HG02938 (cell line): ENCODE results near the gene HRH1.
"Not testable (repeated sequence)": the region's sequence is repeated elsewhere in the genome, so short reads cannot be mapped to it uniquely, and the experiment has no call there.

Experiments used
- ATAC-seq: cut with Tn5 transposase; IDR thresholded peaks from one replicate; pipeline ENCODE4 v1.9.1; 2021; ENCODE audit warnings: mild to moderate bottlenecking, moderate library complexity; ENCODE audit not compliant: unreplicated experiment

Gene HRH1

GRCh38 chr3:11201251-11202019 lies 47.1 kb downstream of the HRH1 start:
- ATAC-seq, result no peak

GRCh38 chr3:11203961-11204360 lies 49.7 kb downstream of the HRH1 start:
- no peak for ATAC-seq

- no peak for ATAC-seq
Observed at GRCh38 chr3:11204697-11205348, 50.5 kb downstream of the HRH1 start.

GRCh38 chr3:11205881-11206280 lies 51.6 kb downstream of the HRH1 start:
- ATAC-seq, result not testable (repeated sequence)

GRCh38 chr3:11206316-11206715 lies 52.0 kb downstream of the HRH1 start:
- no peak for ATAC-seq

- no peak for ATAC-seq
Observed at GRCh38 chr3:11206953-11207352, 52.7 kb downstream of the HRH1 start.

GRCh38 chr3:11211531-11212298 lies 57.4 kb downstream of the HRH1 start:
- ATAC-seq, result no peak

- no peak for ATAC-seq
Observed at GRCh38 chr3:11212299-11212608, 58.0 kb downstream of the HRH1 start.

GRCh38 chr3:11212784-11213183 lies 58.5 kb downstream of the HRH1 start:
- ATAC-seq, result no peak

GRCh38 chr3:11213810-11214450 lies 59.6 kb downstream of the HRH1 start:
- no peak for ATAC-seq

- ATAC-seq, result no peak
Observed at GRCh38 chr3:11214451-11214978, 60.2 kb downstream of the HRH1 start.

GRCh38 chr3:11217370-11217769 lies 63.1 kb downstream of the HRH1 start:
- not testable (repeated sequence) for ATAC-seq

- no peak for ATAC-seq
Observed at GRCh38 chr3:11220230-11220629, 65.9 kb downstream of the HRH1 start.

- ATAC-seq, result no peak
Observed at GRCh38 chr3:11221818-11222415, 67.6 kb downstream of the HRH1 start.

- no peak for ATAC-seq
Observed at GRCh38 chr3:11224010-11224409, 69.7 kb downstream of the HRH1 start.

- ATAC-seq, result no peak
Observed at GRCh38 chr3:11224870-11225229, 70.6 kb downstream of the HRH1 start.

GRCh38 chr3:11226042-11226370 lies 71.7 kb downstream of the HRH1 start:
- ATAC-seq, result no peak

GRCh38 chr3:11228041-11228440 lies 73.7 kb downstream of the HRH1 start:
- no peak for ATAC-seq

GRCh38 chr3:11230125-11230524 lies 75.8 kb downstream of the HRH1 start:
- ATAC-seq, result no peak

GRCh38 chr3:11230832-11231231 lies 76.5 kb downstream of the HRH1 start:
- ATAC-seq, result no peak

GRCh38 chr3:11235385-11235784 lies 81.1 kb downstream of the HRH1 start:
- ATAC-seq, result no peak
